Measurements from ENCODE around the gene SLC4A5. TPM values are rescaled to one million over a fixed set of nuclear protein-coding genes. Genes with fewer than 3 reads are reported as not detected.

SLC4A5 gene
- total RNA-seq, 2 donors from 2014 or later = 2.2 to 9.5 TPM

- H3K9me3 ChIP-seq = no peaks in the 10 kb centered on the region
- no peak overlapping the region for H3K4me3 ChIP-seq
- H3K27me3 ChIP-seq (replicated peaks; ENCODE audit: insufficient read depth) = no peaks in the 10 kb centered on the region
- no peak overlapping the region for H3K27ac ChIP-seq
- TF ChIP-seq CTCF (IDR thresholded peaks at IDR 0.05) = no peak
- ATAC-seq (ENCODE audit: insufficient number of reproducible peaks, low FRiP score, low read depth) (no peak), DNase-seq (ENCODE audit: low spot score) (no peak)
- peaks cover 3 to 33% of the 10 kb centered on the region in 2 donors for H3K4me1 ChIP-seq (ENCODE audit: control insufficient read depth in 1 of 2, low read depth in 2 of 2)
- no peaks in the 10 kb centered on the region for H3K36me3 ChIP-seq
Observed at GRCh38 chr2:74242354-74243071, 100.7 kb downstream of the SLC4A5 start.

- no peak for TF ChIP-seq CTCF (IDR thresholded peaks at IDR 0.05)
- Histone ChIP-seq H3K9me3 (no peaks in the 10 kb centered on the region), H3K4me1 (ENCODE audit: control insufficient read depth in 1 of 2, low read depth in 2 of 2) (peaks cover 3 to 33% of the 10 kb centered on the region in 2 donors), H3K27ac (no peak overlapping the region), H3K4me3 (no peak overlapping the region), H3K27me3 (replicated peaks; ENCODE audit: insufficient read depth) (no peaks in the 10 kb centered on the region), H3K36me3 (no peaks in the 10 kb centered on the region)
- ATAC-seq (ENCODE audit: insufficient number of reproducible peaks, low FRiP score, low read depth) = no peak
- DNase-seq (ENCODE audit: low spot score) = no peak
Observed at GRCh38 chr2:74239346-74239745, 103.9 kb downstream of the SLC4A5 start.

GRCh38 chr2:74238879-74239278 lies 104.3 kb downstream of the SLC4A5 start:
- H3K9me3 ChIP-seq = no peaks in the 10 kb centered on the region
- DNase-seq (ENCODE audit: low spot score) = no peak
- H3K36me3 ChIP-seq = no peaks in the 10 kb centered on the region
- H3K4me3 ChIP-seq = no peak overlapping the region
- no peak overlapping the region for H3K27ac ChIP-seq
- no peak for TF ChIP-seq CTCF (IDR thresholded peaks at IDR 0.05)
- ATAC-seq (ENCODE audit: insufficient number of reproducible peaks, low FRiP score, low read depth) = peak; percentile 58
- peaks cover 3 to 33% of the 10 kb centered on the region in 2 donors for H3K4me1 ChIP-seq (ENCODE audit: control insufficient read depth in 1 of 2, low read depth in 2 of 2)
- H3K27me3 ChIP-seq (replicated peaks; ENCODE audit: insufficient read depth) = no peaks in the 10 kb centered on the region

GRCh38 chr2:74235041-74235440 lies 108.2 kb downstream of the SLC4A5 start:
- Histone ChIP-seq H3K4me3 (no peak overlapping the region), H3K4me1 (ENCODE audit: control insufficient read depth in 1 of 2, low read depth in 2 of 2) (peaks cover under 1 to 17% of the 10 kb centered on the region in 2 donors), H3K27me3 (replicated peaks; ENCODE audit: insufficient read depth) (no peaks in the 10 kb centered on the region), H3K36me3 (no peaks in the 10 kb centered on the region), H3K27ac (no peak overlapping the region), H3K9me3 (no peaks in the 10 kb centered on the region)
- DNase-seq (ENCODE audit: low spot score) (no peak), ATAC-seq (ENCODE audit: insufficient number of reproducible peaks, low FRiP score, low read depth) (no peak)
- TF ChIP-seq CTCF (IDR thresholded peaks at IDR 0.05) = no peak

- ATAC-seq (ENCODE audit: insufficient number of reproducible peaks, low FRiP score, low read depth) = no peak
- Histone ChIP-seq H3K9me3 (no peaks in the 10 kb centered on the region), H3K4me3 (no peak overlapping the region), H3K4me1 (ENCODE audit: control insufficient read depth in 1 of 2, low read depth in 2 of 2) (peaks cover 0 to 4% of the 10 kb centered on the region in 2 donors), H3K27ac (no peak overlapping the region), H3K36me3 (no peaks in the 10 kb centered on the region), H3K27me3 (replicated peaks; ENCODE audit: insufficient read depth) (no peaks in the 10 kb centered on the region)
- no peak for TF ChIP-seq CTCF (IDR thresholded peaks at IDR 0.05)
- DNase-seq (ENCODE audit: low spot score) = no peak
Observed at GRCh38 chr2:74233648-74234047, 109.6 kb downstream of the SLC4A5 start.
